Neural progenitor cell (in vitro differentiated cells): ENCODE measurements around the gene EFCAB6. TPM values are rescaled to one million over a fixed set of nuclear protein-coding genes. Genes with fewer than 3 reads are reported as not detected.

Experiments used
- DNase-seq: peaks from one replicate; pipeline ENCODE4 v3.0.0-alpha.2; 2016; ENCODE audit warnings: low spot score
- H2AFZ ChIP-seq: fragments of 200-600 bp; sonication (generic); replicated peaks from 2 replicates; pipeline ENCODE4 v1.6.1; 2016; ENCODE audit warnings: antibody characterized with exemption
- H3F3A ChIP-seq: fragments of 200-600 bp; sonication (generic); 2 replicates; pipeline ENCODE4 v1.6.1; 2016; ENCODE audit warnings: antibody characterized with exemption, low read depth
- H3K27ac ChIP-seq: fragments of 200-600 bp; sonication (generic); 2 replicates; pipeline ENCODE4 v1.5.1; 2016; ENCODE audit warnings: mild to moderate bottlenecking
- H3K27me3 ChIP-seq: fragments of 200-600 bp; sonication (generic); 2 replicates; pipeline ENCODE4 v1.6.1; 2016; ENCODE audit warnings: mild to moderate bottlenecking, moderate library complexity
- H3K36me3 ChIP-seq: fragments of 200-600 bp; sonication (generic); 2 replicates; pipeline ENCODE4 v1.5.1; 2016
- H3K4me1 ChIP-seq: fragments of 200-600 bp; sonication (generic); 2 replicates; pipeline ENCODE4 v1.6.1; 2016; ENCODE audit warnings: mixed run types
- H3K4me2 ChIP-seq: fragments of 200-600 bp; sonication (generic); 2 replicates; pipeline ENCODE4 v1.6.1; 2016
- H3K4me3 ChIP-seq: fragments of 200-600 bp; sonication (generic); 2 replicates; pipeline ENCODE4 v1.5.1; 2016
- H3K79me2 ChIP-seq: fragments of 200-600 bp; sonication (generic); 2 replicates; pipeline ENCODE4 v1.6.1; 2016; ENCODE audit warnings: low read depth
- H3K9ac ChIP-seq: fragments of 200-600 bp; sonication (generic); 2 replicates; pipeline ENCODE4 v1.6.1; 2016
- H3K9me3 ChIP-seq: fragments of 200-600 bp; sonication (generic); 2 replicates; pipeline ENCODE4 v1.5.1; 2016; ENCODE audit warnings: low read depth
- H4K20me1 ChIP-seq: fragments of 200-600 bp; sonication (generic); 2 replicates; pipeline ENCODE4 v1.6.1; 2016; ENCODE audit warnings: low read depth
- H3K27ac Mint-ChIP-seq: 3 replicates; pipeline ENCODE4 v1.8.0; 2021; ENCODE audit warnings: mixed read lengths
- H3K27me3 Mint-ChIP-seq: 2 replicates; pipeline ENCODE4 v1.8.0; 2022; ENCODE audit warnings: low read depth, mild to moderate bottlenecking, inconsistent platforms, moderate library complexity, mixed read lengths; ENCODE audit not compliant: insufficient read depth
- H3K36me3 Mint-ChIP-seq: 3 replicates; pipeline ENCODE4 v1.8.0; 2021; ENCODE audit warnings: mixed read lengths
- H3K4me1 Mint-ChIP-seq: 3 replicates; pipeline ENCODE4 v1.8.0; 2021; ENCODE audit warnings: mixed read lengths
- H3K4me3 Mint-ChIP-seq: 3 replicates; pipeline ENCODE4 v1.8.0; 2021; ENCODE audit warnings: mild to moderate bottlenecking, moderate library complexity, mixed read lengths
- H3K9me3 Mint-ChIP-seq: 3 replicates; pipeline ENCODE4 v1.8.0; 2020; ENCODE audit warnings: mixed read lengths
- EZH2 ChIP-seq: fragments of 200-600 bp; sonication (generic); IDR thresholded peaks from 2 replicates; pipeline ENCODE4 v1.6.1; 2017; ENCODE audit warnings: antibody characterized with exemption, mild to moderate bottlenecking, moderate library complexity
- EZH2phosphoT487 ChIP-seq: fragments of 200-600 bp; sonication (generic); IDR thresholded peaks from 2 replicates; pipeline ENCODE4 v1.6.1; 2017; ENCODE audit warnings: antibody characterized with exemption
- total RNA-seq: library from RNA; depleted of rRNA; stranded (reverse); fragments of >200 nt; gene quantifications from 2 replicates; pipeline ENCODE4 v1.2.3, GENCODE V29; 2015; ENCODE audit warnings: low replicate concordance
- TF ChIP-seq, protein P1 (sequence below): fragments of 200-600 bp; sonication (generic); IDR thresholded peaks from 2 replicates; pipeline ENCODE4 v1.5.1; 2017; ENCODE audit warnings: antibody characterized with exemption, mild to moderate bottlenecking

Gene EFCAB6
- total RNA-seq, 1 donor from 2014 or later = 4.9 TPM

DNA sequence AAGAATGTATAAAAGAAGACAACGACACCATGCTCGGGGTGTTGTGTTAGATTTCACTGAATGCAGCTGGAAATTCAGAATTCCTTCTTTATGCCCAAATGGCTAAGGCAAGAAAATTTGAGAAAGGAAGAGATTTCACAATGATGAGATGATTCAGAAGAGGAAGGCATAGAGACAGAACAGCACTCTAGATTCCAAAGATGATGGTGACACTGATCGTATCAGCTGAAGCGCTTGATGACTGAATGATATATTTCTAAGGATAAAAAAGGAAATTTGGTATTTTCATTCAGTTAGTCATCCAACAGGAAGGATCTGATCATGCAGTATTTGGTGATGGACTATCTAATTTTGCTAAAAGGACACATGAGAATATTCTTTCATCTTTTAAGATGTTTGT, 189.2 kb downstream of the EFCAB6 start:
- H3K4me2 ChIP-seq = no peak overlapping the region
- Mint-ChIP-seq H3K36me3 (peaks cover 10% of the 10 kb centered on the region), H3K4me3 (no peak overlapping the region), H3K4me1 (peaks cover 3% of the 10 kb centered on the region), H3K27ac (no peak overlapping the region), H3K9me3 (peaks cover 22% of the 10 kb centered on the region), H3K27me3 (no peaks in the 10 kb centered on the region)
- H2AFZ ChIP-seq = no peak overlapping the region
- H3K9me3 ChIP-seq = no peaks in the 10 kb centered on the region
- no peaks in the 10 kb centered on the region for H3K4me1 ChIP-seq
- no peaks in the 10 kb centered on the region for H3F3A ChIP-seq
- H3K4me3 ChIP-seq = no peak overlapping the region
- H4K20me1 ChIP-seq = no peaks in the 10 kb centered on the region
- no peak overlapping the region for H3K9ac ChIP-seq
- TF ChIP-seq, protein P1, sequence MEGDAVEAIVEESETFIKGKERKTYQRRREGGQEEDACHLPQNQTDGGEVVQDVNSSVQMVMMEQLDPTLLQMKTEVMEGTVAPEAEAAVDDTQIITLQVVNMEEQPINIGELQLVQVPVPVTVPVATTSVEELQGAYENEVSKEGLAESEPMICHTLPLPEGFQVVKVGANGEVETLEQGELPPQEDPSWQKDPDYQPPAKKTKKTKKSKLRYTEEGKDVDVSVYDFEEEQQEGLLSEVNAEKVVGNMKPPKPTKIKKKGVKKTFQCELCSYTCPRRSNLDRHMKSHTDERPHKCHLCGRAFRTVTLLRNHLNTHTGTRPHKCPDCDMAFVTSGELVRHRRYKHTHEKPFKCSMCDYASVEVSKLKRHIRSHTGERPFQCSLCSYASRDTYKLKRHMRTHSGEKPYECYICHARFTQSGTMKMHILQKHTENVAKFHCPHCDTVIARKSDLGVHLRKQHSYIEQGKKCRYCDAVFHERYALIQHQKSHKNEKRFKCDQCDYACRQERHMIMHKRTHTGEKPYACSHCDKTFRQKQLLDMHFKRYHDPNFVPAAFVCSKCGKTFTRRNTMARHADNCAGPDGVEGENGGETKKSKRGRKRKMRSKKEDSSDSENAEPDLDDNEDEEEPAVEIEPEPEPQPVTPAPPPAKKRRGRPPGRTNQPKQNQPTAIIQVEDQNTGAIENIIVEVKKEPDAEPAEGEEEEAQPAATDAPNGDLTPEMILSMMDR = no peak
- no peak for TF ChIP-seq EZH2phosphoT487
- TF ChIP-seq EZH2 = no peak
- no peak for DNase-seq
- H3K79me2 ChIP-seq = no peaks in the 10 kb centered on the region
- H3K27me3 ChIP-seq = no peaks in the 10 kb centered on the region
- H3K36me3 ChIP-seq = no peaks in the 10 kb centered on the region
- H3K27ac ChIP-seq = no peak overlapping the region

DNA sequence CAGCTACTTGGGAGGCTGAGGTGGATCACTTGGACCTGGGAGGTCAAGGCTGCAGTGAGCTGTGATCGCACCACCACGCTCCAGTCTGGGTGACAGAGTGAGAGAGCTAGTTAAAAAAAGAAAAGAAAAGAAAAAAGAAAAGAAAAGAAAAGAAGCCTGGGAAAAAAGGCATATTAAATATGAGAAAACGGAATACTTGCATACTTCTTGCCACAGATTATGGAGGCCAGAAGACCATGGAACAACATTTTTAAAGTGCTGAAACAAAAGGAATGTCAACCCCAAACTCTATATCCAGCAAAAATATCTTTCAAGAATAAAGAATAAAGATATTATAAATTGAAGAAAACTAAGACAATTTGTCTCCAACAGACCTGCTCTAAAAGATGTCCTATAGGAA, 191.9 kb downstream of the EFCAB6 start:
- H3K9me3 ChIP-seq = no peaks in the 10 kb centered on the region
- DNase-seq = no peak
- H3K4me1 ChIP-seq = no peaks in the 10 kb centered on the region
- Mint-ChIP-seq H3K4me3 (no peak overlapping the region), H3K9me3 (peaks cover 22% of the 10 kb centered on the region), H3K27me3 (no peaks in the 10 kb centered on the region), H3K36me3 (peaks cover 10% of the 10 kb centered on the region), H3K27ac (no peak overlapping the region), H3K4me1 (no peaks in the 10 kb centered on the region)
- no peaks in the 10 kb centered on the region for H4K20me1 ChIP-seq
- TF ChIP-seq EZH2 (no peak), EZH2phosphoT487 (no peak)
- TF ChIP-seq, protein P1 = no peak
- no peaks in the 10 kb centered on the region for H3K36me3 ChIP-seq
- no peaks in the 10 kb centered on the region for H3F3A ChIP-seq
- H2AFZ ChIP-seq = no peak overlapping the region
- H3K4me2 ChIP-seq = no peak overlapping the region
- no peak overlapping the region for H3K4me3 ChIP-seq
- H3K27me3 ChIP-seq = no peaks in the 10 kb centered on the region
- H3K79me2 ChIP-seq = no peaks in the 10 kb centered on the region
- no peak overlapping the region for H3K27ac ChIP-seq
- no peak overlapping the region for H3K9ac ChIP-seq

DNA sequence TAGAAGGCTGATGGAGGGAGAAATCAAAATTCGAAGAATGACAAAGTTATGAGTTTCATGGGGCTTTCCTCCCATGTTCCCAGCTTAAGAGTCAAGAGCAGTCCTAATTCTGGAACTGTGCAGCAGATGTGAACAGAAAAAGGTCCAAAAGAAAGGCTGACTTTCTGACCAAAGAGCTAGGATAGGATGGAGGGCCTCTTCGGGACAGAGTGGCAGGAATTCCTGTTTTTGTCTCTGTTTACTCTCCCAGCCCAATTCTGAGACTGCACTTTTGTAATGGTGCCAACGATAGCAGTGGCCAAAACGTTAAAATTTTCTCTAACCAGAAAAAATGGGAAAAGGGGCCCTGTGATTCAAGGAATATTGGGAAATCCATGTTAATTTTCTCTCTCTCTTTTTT, 193.6 kb downstream of the EFCAB6 start:
- Histone ChIP-seq H3K27me3 (no peaks in the 10 kb centered on the region), H3F3A (no peaks in the 10 kb centered on the region), H3K27ac (no peak overlapping the region), H3K9ac (no peak overlapping the region), H3K4me2 (no peak overlapping the region), H3K4me1 (no peaks in the 10 kb centered on the region), H3K4me3 (no peak overlapping the region), H2AFZ (no peak overlapping the region), H3K79me2 (no peaks in the 10 kb centered on the region), H3K9me3 (no peaks in the 10 kb centered on the region), H3K36me3 (no peaks in the 10 kb centered on the region), H4K20me1 (no peaks in the 10 kb centered on the region)
- Mint-ChIP-seq H3K36me3 (peaks cover 10% of the 10 kb centered on the region), H3K4me1 (no peaks in the 10 kb centered on the region), H3K27me3 (no peaks in the 10 kb centered on the region), H3K9me3 (peaks cover 22% of the 10 kb centered on the region), H3K4me3 (no peak overlapping the region), H3K27ac (no peak overlapping the region)
- no peak for TF ChIP-seq EZH2phosphoT487
- TF ChIP-seq, protein P1 = no peak
- TF ChIP-seq EZH2 = no peak
- no peak for DNase-seq

- Histone ChIP-seq H3K9me3 (no peaks in the 10 kb centered on the region), H2AFZ (no peak overlapping the region), H4K20me1 (no peaks in the 10 kb centered on the region), H3K36me3 (no peaks in the 10 kb centered on the region), H3K4me3 (no peak overlapping the region), H3K4me2 (no peak overlapping the region), H3K9ac (no peak overlapping the region), H3K27me3 (no peaks in the 10 kb centered on the region), H3K4me1 (no peaks in the 10 kb centered on the region), H3K27ac (no peak overlapping the region), H3K79me2 (no peaks in the 10 kb centered on the region), H3F3A (no peaks in the 10 kb centered on the region)
- Mint-ChIP-seq H3K27me3 (no peaks in the 10 kb centered on the region), H3K4me3 (no peak overlapping the region), H3K4me1 (no peaks in the 10 kb centered on the region), H3K36me3 (peaks cover 10% of the 10 kb centered on the region), H3K9me3 (peaks cover 25% of the 10 kb centered on the region), H3K27ac (no peak overlapping the region)
- DNase-seq = no peak
- TF ChIP-seq EZH2 = no peak
- TF ChIP-seq, protein P1 = no peak
- no peak for TF ChIP-seq EZH2phosphoT487
Observed at GRCh38 chr22:43616645-43617044, 195.5 kb downstream of the EFCAB6 start.
